Right atrium auricular region (tissue), 2 donors: ENCODE results near the gene TPRG1. TPM values are rescaled to one million over a fixed set of nuclear protein-coding genes. Genes with fewer than 3 reads are reported as not detected.
A peak's percentile ranks its signal among the peaks of the same experiment; 100 is the strongest.

Source experiments
- DNase-seq: peaks from one replicate; pipeline ENCODE4 v3.0.0-alpha.2; 2019; ENCODE audit warnings: low spot score
- H3K27ac ChIP-seq, 2 donors: fragments of 200-600 bp; sonication (generic); 1 replicate in 1 of 2; 2 replicates in 1 of 2; pipeline ENCODE4 v1.5.1; 2016 to 2019
- H3K27me3 ChIP-seq, 2 donors: fragments of 200-600 bp; sonication (generic); one replicate each; pipeline versions ENCODE4 v1.5.1 to v1.6.0; 2017 to 2019
- H3K36me3 ChIP-seq: fragments of 200-600 bp; sonication (generic); one replicate; pipeline ENCODE4 v1.5.1; 2016
- H3K4me1 ChIP-seq, 2 donors: fragments of 200-600 bp; sonication (generic); one replicate each; pipeline versions ENCODE4 v1.5.1 to v1.6.0; 2017 to 2019
- H3K4me3 ChIP-seq, 2 donors: fragments of 200-600 bp; sonication (generic); 1 replicate in 1 of 2; 2 replicates in 1 of 2; pipeline ENCODE4 v1.5.1; 2017 to 2019; ENCODE audit warnings: mild to moderate bottlenecking in 1 of 2, moderate library complexity in 1 of 2
- H3K9me3 ChIP-seq, 2 donors: fragments of 200-600 bp; sonication (generic); one replicate each; pipeline ENCODE4 v1.5.1; 2019
- total RNA-seq, 2 donors: library from RNA; depleted of rRNA; stranded (reverse); fragments of >200 nt; gene quantifications; one replicate each; pipeline ENCODE4 v1.1.0, GENCODE V29; 2016
- TF ChIP-seq, protein P1 (sequence below), 2 donors: fragments of 200-600 bp; sonication (generic); IDR thresholded peaks; one replicate each; pipeline ENCODE4 v1.5.1; 2019; ENCODE audit warnings: antibody characterized with exemption in 2 of 2

Gene TPRG1
- total RNA-seq, 2 donors from 2014 or later = 0.41 to 2.1 TPM

DNA sequence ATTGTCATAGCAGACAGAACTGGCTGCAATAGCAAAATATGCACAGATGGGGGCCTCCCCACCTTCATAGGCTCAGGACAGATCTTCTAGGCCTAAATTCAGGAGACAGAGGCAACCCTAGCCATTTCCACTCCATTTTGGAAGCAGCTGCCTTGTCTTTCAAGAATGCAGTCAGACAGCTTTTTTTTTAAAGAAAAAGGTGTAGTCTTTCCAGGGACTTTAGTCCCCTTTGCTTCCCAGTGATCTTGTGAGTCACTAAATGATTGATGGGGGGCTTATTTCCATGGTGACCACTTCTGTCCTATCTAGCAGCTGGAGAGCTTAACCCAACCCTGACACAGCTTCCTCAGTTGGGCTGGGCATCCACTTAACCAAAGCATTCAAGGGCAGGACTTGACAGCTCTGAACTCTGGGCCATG is 165.9 kb downstream of the TPRG1 start:
- TF ChIP-seq, protein P1, sequence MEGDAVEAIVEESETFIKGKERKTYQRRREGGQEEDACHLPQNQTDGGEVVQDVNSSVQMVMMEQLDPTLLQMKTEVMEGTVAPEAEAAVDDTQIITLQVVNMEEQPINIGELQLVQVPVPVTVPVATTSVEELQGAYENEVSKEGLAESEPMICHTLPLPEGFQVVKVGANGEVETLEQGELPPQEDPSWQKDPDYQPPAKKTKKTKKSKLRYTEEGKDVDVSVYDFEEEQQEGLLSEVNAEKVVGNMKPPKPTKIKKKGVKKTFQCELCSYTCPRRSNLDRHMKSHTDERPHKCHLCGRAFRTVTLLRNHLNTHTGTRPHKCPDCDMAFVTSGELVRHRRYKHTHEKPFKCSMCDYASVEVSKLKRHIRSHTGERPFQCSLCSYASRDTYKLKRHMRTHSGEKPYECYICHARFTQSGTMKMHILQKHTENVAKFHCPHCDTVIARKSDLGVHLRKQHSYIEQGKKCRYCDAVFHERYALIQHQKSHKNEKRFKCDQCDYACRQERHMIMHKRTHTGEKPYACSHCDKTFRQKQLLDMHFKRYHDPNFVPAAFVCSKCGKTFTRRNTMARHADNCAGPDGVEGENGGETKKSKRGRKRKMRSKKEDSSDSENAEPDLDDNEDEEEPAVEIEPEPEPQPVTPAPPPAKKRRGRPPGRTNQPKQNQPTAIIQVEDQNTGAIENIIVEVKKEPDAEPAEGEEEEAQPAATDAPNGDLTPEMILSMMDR (IDR thresholded peaks at IDR 0.05) = no peak
- H3K9me3 ChIP-seq = no peaks in the 10 kb centered on the region
- no peak overlapping the region for H3K27ac ChIP-seq
- H3K4me3 ChIP-seq = no peak overlapping the region
- DNase-seq = no peak
- no peaks in the 10 kb centered on the region for H3K4me1 ChIP-seq
- H3K27me3 ChIP-seq = no peaks in the 10 kb centered on the region
- H3K36me3 ChIP-seq = no peaks in the 10 kb centered on the region

DNA sequence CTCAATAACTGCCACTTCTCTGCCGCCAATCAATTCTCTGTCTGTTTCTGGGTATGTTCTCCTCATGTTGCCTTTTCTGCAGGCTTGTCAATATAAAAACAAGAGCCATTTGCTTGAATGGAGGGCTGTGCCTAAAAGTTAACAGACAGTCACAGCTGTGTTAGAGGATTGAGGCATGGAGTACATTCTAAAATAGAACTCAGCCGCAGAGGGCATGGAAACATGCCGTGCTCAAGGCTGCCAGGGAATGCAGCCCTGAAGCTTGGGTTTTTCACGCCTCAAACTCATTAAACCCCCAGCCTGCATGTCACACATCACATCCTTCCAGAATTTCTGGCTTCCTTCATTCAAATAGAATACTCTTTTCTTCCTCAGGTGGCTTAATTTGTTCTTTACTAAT is 166.6 kb downstream of the TPRG1 start:
- Histone ChIP-seq H3K27ac (peak overlapping the region in 1 of 2 donors; percentile 15), H3K9me3 (no peaks in the 10 kb centered on the region), H3K4me3 (no peak overlapping the region), H3K4me1 (no peaks in the 10 kb centered on the region), H3K27me3 (no peaks in the 10 kb centered on the region), H3K36me3 (no peaks in the 10 kb centered on the region)
- TF ChIP-seq, protein P1 (IDR thresholded peaks at IDR 0.05) = no peak
- DNase-seq = no peak

DNA sequence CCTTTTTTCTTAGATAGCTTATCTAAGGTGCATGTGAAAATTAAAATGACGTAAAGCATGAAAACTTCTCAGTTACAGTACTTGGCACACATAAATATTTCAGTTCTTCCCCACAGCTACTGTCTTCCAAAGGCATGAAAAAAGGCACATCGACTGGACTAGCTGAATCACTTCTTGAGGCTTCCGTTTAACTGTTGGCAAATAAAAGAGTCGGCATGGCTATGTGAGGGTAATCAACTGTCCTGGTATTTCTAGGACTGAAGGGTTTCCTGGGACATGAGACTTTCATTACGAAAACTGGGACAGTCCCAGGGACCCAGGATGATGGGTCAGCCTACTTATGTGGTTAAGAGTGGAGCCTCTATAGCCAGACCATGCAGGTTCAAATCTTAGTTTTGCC is 168.2 kb downstream of the TPRG1 start:
- no peaks in the 10 kb centered on the region for H3K4me1 ChIP-seq
- DNase-seq = no peak
- H3K27me3 ChIP-seq = no peaks in the 10 kb centered on the region
- TF ChIP-seq, protein P1 (IDR thresholded peaks at IDR 0.05) = no peak
- no peak overlapping the region for H3K27ac ChIP-seq
- H3K36me3 ChIP-seq = no peaks in the 10 kb centered on the region
- no peak overlapping the region for H3K4me3 ChIP-seq
- no peaks in the 10 kb centered on the region for H3K9me3 ChIP-seq

DNA sequence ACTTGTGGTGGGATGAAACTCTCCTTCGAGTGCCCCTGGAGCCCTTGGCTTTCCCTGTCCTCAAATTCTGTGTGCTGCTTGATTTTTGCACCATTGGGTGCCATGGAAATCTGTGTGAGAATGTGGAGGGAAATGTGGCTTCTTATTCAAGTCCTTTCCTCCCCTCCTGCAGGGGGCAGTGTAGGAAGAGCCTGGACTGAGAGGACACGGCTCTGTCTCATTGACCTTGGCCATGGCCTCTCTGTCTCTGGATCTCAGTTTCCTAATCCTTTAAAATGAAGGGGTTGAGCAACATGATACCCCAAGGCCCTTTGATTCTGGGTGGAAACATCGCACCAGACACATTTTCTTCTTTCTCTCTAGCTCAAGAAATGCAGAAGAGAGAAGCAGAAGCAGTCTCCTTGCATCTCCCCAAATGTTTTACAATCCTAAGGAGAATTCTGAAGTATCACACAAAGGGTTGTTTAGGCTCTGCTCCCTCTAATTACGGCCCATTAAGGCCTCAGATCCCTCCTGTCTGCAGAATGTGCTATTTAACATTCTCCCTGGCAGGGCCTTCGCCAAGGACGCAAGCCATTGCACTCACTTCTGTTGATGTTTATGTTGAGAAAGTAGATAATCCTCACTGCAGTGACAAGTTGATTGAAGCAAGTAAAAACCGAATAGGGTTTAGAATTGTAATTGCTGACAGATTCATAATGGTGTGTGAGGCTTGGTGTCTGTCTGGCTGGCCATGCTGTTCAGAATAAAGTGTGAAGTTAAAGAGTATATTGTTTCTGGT is 169.1 kb downstream of the TPRG1 start:
- Histone ChIP-seq H3K4me1 (no peaks in the 10 kb centered on the region), H3K4me3 (no peak overlapping the region), H3K9me3 (no peaks in the 10 kb centered on the region), H3K27ac (no peak overlapping the region), H3K36me3 (no peaks in the 10 kb centered on the region), H3K27me3 (no peaks in the 10 kb centered on the region)
- DNase-seq = no peak
- TF ChIP-seq, protein P1 (IDR thresholded peaks at IDR 0.05) = no peak

DNA sequence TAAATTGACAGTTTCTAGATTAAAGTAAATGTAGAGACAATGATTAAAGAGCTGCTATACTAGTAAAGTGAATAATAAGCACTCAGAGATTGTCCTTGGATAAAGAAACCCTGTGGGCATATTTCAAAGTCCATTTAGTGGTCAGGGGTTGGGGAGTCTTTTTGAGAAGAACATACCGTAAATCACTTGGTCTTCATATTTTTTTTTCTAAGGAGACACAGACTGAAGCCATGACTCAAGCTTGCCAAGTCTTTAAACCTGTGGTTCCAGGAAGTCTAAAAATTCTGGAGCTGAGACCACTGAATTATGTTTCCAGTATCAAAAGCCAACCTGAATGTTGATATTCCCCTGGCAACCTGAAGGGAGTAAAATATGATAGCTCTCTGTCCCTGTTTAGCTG is 171.0 kb downstream of the TPRG1 start:
- Histone ChIP-seq H3K4me3 (no peak overlapping the region), H3K36me3 (no peaks in the 10 kb centered on the region), H3K27me3 (no peaks in the 10 kb centered on the region), H3K4me1 (no peaks in the 10 kb centered on the region), H3K9me3 (no peaks in the 10 kb centered on the region), H3K27ac (no peak overlapping the region)
- DNase-seq = no peak
- TF ChIP-seq, protein P1 (IDR thresholded peaks at IDR 0.05) = no peak

DNA sequence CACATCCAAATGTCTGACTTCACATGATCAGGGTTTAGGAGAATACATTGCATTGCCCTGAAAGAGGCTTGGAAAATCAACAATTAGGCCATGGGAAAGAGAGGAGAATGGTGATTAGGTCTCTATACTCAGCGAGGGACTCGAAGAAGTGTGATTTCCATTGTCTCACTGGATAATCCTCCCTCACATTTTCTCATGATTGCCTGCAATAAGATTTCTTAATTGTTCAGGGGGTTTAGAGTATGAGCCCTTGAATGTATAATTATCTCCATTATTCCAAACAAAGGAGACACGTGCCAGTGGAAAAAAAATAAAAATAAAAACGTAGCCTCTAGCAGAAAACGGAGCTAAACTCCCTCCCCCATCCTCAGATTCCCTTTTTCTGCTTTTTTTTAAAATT is 173.2 kb downstream of the TPRG1 start:
- TF ChIP-seq, protein P1 (IDR thresholded peaks at IDR 0.05) = no peak
- no peak overlapping the region for H3K27ac ChIP-seq
- no peaks in the 10 kb centered on the region for H3K36me3 ChIP-seq
- no peak overlapping the region for H3K4me3 ChIP-seq
- no peaks in the 10 kb centered on the region for H3K9me3 ChIP-seq
- no peak for DNase-seq
- no peaks in the 10 kb centered on the region for H3K27me3 ChIP-seq
- no peaks in the 10 kb centered on the region for H3K4me1 ChIP-seq
